OCI-LY1 (cell line): ENCODE results near the gene ST3GAL3.

Experiments
- H2AFZ ChIP-seq: fragments of 200-600 bp; sonication (generic), shearing (Covaris generic); 2 replicates; pipeline ENCODE4 v1.6.0; 2014; ENCODE audit warnings: antibody characterized with exemption, mild to moderate bottlenecking, low read length
- H3F3A ChIP-seq: fragments of 200-600 bp; sonication (generic), shearing (Covaris generic); 2 replicates; pipeline ENCODE4 v1.6.0; 2014; ENCODE audit warnings: mild to moderate bottlenecking, antibody characterized with exemption, low read length, moderate library complexity; ENCODE audit not compliant: insufficient read depth
- H3K27ac ChIP-seq: fragments of 200-600 bp; sonication (generic); 2 replicates; pipeline ENCODE4 v1.5.1; 2014; ENCODE audit warnings: low read length, mixed run types, mild to moderate bottlenecking, low read depth; ENCODE audit not compliant: poor library complexity, severe bottlenecking
- H3K27me3 ChIP-seq: fragments of 200-600 bp; sonication (generic); 2 replicates; pipeline ENCODE4 v1.6.0; 2014; ENCODE audit warnings: antibody characterized with exemption, mild to moderate bottlenecking, low read length, moderate library complexity; ENCODE audit not compliant: insufficient read depth
- H3K36me3 ChIP-seq: fragments of 200-600 bp; sonication (generic); 2 replicates; pipeline ENCODE4 v1.6.1; 2014; ENCODE audit warnings: mild to moderate bottlenecking, antibody characterized with exemption, low read length, moderate library complexity, mixed read lengths; ENCODE audit not compliant: insufficient read depth
- H3K4me1 ChIP-seq: fragments of 200-600 bp; sonication (generic); 2 replicates; pipeline ENCODE4 v1.5.1; 2014; ENCODE audit warnings: mild to moderate bottlenecking, low read length, moderate library complexity; ENCODE audit not compliant: insufficient read depth, severe bottlenecking
- H3K4me2 ChIP-seq: fragments of 200-600 bp; sonication (generic), shearing (Covaris generic); 2 replicates; pipeline ENCODE4 v1.6.1; 2014; ENCODE audit warnings: low read length
- H3K4me3 ChIP-seq: fragments of 200-600 bp; sonication (generic); 2 replicates; pipeline ENCODE4 v1.5.1; 2014; ENCODE audit warnings: low read length, low read depth, mild to moderate bottlenecking, mixed read lengths; ENCODE audit not compliant: poor library complexity, severe bottlenecking
- H3K79me2 ChIP-seq: fragments of 200-600 bp; shearing (Covaris generic); 2 replicates; pipeline ENCODE4 v1.6.1; 2016; ENCODE audit warnings: mixed run types, low read length, mixed read lengths; ENCODE audit not compliant: insufficient read depth
- H3K9ac ChIP-seq: fragments of 200-600 bp; sonication (generic), shearing (Covaris generic); 2 replicates; pipeline ENCODE4 v1.6.1; 2014; ENCODE audit warnings: mild to moderate bottlenecking, low read length, mixed read lengths
- H3K9me2 ChIP-seq: fragments of 200-600 bp; sonication (generic), shearing (Covaris generic); 2 replicates; pipeline ENCODE4 v1.6.1; 2014; ENCODE audit warnings: low read depth, mild to moderate bottlenecking, low read length, mixed read lengths
- H3K9me3 ChIP-seq: fragments of 200-600 bp; shearing (Covaris generic); 2 replicates; pipeline ENCODE4 v1.6.1; 2014; ENCODE audit warnings: low read length, mixed read lengths
- H4K20me1 ChIP-seq: fragments of 200-600 bp; sonication (generic), shearing (Covaris generic); 2 replicates; pipeline ENCODE4 v1.6.0; 2016; ENCODE audit warnings: mild to moderate bottlenecking, low read length; ENCODE audit not compliant: insufficient read depth
- CTCF ChIP-seq: fragments of 200-600 bp; sonication (generic), shearing (Covaris generic); IDR thresholded peaks from 2 replicates; pipeline ENCODE4 v1.5.1; 2017; ENCODE audit warnings: mild to moderate bottlenecking, antibody characterized with exemption, low read length, moderate library complexity, mixed read lengths
- EZH2 ChIP-seq: fragments of 200-600 bp; sonication (generic), shearing (Covaris generic); IDR thresholded peaks from 2 replicates; pipeline ENCODE4 v1.8.0; 2017; ENCODE audit warnings: borderline replicate concordance, mixed run types, mild to moderate bottlenecking, antibody characterized with exemption, low read length, moderate library complexity, mixed read lengths

The ST3GAL3 gene

GRCh38 chr1:43902058-43902831 lies 194.9 kb downstream of the ST3GAL3 start:
- H3K36me3 ChIP-seq: peaks cover 8% of the 10 kb centered on the region; the same call in 1 of the 2 replicates
- no peaks in the 10 kb centered on the region for H3F3A ChIP-seq
- no peaks in the 10 kb centered on the region for H3K79me2 ChIP-seq
- H3K4me1 ChIP-seq: no peaks in the 10 kb centered on the region
- H3K27me3 ChIP-seq: no peaks in the 10 kb centered on the region
- no peaks in the 10 kb centered on the region for H4K20me1 ChIP-seq
- no peak overlapping the region for H3K4me2 ChIP-seq
- H2AFZ ChIP-seq: no peak overlapping the region
- no peak overlapping the region for H3K4me3 ChIP-seq
- TF ChIP-seq CTCF (no peak), EZH2 (no peak)
- no peaks in the 10 kb centered on the region for H3K9me3 ChIP-seq
- no peak overlapping the region for H3K27ac ChIP-seq
- H3K9ac ChIP-seq: no peak overlapping the region
- no peaks in the 10 kb centered on the region for H3K9me2 ChIP-seq

- no peaks in the 10 kb centered on the region for H3K27me3 ChIP-seq
- H3K27ac ChIP-seq: no peak overlapping the region
- no peaks in the 10 kb centered on the region for H3F3A ChIP-seq
- no peaks in the 10 kb centered on the region for H4K20me1 ChIP-seq
- no peaks in the 10 kb centered on the region for H3K4me1 ChIP-seq
- TF ChIP-seq CTCF (no peak), EZH2 (no peak)
- no peaks in the 10 kb centered on the region for H3K36me3 ChIP-seq
- H3K79me2 ChIP-seq: no peaks in the 10 kb centered on the region
- H3K4me2 ChIP-seq: no peak overlapping the region
- no peaks in the 10 kb centered on the region for H3K9me3 ChIP-seq
- no peak overlapping the region for H3K9ac ChIP-seq
- H2AFZ ChIP-seq: no peak overlapping the region
- H3K4me3 ChIP-seq: no peak overlapping the region
- no peaks in the 10 kb centered on the region for H3K9me2 ChIP-seq
Observed at GRCh38 chr1:43904660-43905551, 197.6 kb downstream of the ST3GAL3 start.

- Histone ChIP-seq H3K79me2 (no peaks in the 10 kb centered on the region), H3K4me1 (no peaks in the 10 kb centered on the region), H3K9ac (no peak overlapping the region), H3K36me3 (no peaks in the 10 kb centered on the region), H3K27me3 (no peaks in the 10 kb centered on the region), H3K9me3 (no peaks in the 10 kb centered on the region), H3K27ac (no peak overlapping the region), H3K4me2 (no peak overlapping the region), H3K9me2 (no peaks in the 10 kb centered on the region), H3F3A (no peaks in the 10 kb centered on the region), H3K4me3 (no peak overlapping the region), H4K20me1 (no peaks in the 10 kb centered on the region), H2AFZ (no peak overlapping the region)
- TF ChIP-seq EZH2 (no peak), CTCF (no peak)
Observed at GRCh38 chr1:43908226-43908625, 200.9 kb downstream of the ST3GAL3 start.
